C4-2B (cell line): ENCODE results near the gene PLCB2.

Experiments used
- H3K27ac ChIP-seq: fragments of 450-650 bp; 2 replicates; pipeline ENCODE4 v1.5.1; 2017
- ZFX ChIP-seq: fragments of 450-650 bp; IDR thresholded peaks from 2 replicates; pipeline ENCODE4 v1.6.1; 2017
- TF ChIP-seq, protein P1 (sequence below): fragments of 450-650 bp; conservative IDR thresholded peaks from 2 replicates; pipeline ENCODE4 v1.5.1; 2017; ENCODE audit warnings: mild to moderate bottlenecking

The PLCB2 gene

DNA sequence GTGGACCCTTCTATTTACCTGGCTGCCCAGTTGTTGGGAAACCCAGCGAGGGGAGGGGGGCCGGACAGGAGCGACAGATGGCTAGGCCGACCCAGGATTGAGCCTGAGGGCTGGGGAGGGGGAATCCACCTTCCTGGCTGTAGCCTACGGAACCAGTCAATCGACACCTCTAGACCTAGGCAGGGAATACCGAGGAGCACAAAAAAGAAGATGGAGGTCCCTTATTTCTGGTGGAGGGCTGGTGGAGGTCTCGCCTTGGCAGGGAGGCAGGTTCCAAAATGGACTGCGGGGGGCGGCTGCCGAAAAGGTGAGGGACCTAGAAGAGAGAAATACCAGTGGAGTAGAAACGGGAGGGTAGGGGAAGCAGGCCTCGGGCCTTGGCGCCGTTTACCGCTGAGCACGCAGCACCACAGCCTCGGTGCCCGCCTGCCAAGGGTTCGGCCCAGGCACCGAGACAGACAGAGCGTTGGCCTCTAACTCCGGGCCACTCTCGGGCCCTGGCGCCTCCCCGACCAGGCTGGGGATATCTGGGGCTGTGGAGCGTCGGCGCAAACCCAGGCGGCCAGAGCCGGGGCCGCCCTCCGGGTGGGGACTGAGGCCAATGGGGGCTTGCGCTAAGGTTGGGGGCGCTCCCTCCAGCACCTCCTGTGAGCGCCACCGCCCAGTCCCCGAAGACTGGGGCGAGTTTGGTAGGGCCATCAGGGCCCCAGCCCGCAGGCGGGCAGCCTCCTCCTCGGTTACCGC lies 26.5 kb downstream of the PLCB2 start:
- TF ChIP-seq, protein P1, sequence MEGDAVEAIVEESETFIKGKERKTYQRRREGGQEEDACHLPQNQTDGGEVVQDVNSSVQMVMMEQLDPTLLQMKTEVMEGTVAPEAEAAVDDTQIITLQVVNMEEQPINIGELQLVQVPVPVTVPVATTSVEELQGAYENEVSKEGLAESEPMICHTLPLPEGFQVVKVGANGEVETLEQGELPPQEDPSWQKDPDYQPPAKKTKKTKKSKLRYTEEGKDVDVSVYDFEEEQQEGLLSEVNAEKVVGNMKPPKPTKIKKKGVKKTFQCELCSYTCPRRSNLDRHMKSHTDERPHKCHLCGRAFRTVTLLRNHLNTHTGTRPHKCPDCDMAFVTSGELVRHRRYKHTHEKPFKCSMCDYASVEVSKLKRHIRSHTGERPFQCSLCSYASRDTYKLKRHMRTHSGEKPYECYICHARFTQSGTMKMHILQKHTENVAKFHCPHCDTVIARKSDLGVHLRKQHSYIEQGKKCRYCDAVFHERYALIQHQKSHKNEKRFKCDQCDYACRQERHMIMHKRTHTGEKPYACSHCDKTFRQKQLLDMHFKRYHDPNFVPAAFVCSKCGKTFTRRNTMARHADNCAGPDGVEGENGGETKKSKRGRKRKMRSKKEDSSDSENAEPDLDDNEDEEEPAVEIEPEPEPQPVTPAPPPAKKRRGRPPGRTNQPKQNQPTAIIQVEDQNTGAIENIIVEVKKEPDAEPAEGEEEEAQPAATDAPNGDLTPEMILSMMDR = no peak
- no peak for TF ChIP-seq ZFX
- no peak overlapping the region for H3K27ac ChIP-seq

DNA sequence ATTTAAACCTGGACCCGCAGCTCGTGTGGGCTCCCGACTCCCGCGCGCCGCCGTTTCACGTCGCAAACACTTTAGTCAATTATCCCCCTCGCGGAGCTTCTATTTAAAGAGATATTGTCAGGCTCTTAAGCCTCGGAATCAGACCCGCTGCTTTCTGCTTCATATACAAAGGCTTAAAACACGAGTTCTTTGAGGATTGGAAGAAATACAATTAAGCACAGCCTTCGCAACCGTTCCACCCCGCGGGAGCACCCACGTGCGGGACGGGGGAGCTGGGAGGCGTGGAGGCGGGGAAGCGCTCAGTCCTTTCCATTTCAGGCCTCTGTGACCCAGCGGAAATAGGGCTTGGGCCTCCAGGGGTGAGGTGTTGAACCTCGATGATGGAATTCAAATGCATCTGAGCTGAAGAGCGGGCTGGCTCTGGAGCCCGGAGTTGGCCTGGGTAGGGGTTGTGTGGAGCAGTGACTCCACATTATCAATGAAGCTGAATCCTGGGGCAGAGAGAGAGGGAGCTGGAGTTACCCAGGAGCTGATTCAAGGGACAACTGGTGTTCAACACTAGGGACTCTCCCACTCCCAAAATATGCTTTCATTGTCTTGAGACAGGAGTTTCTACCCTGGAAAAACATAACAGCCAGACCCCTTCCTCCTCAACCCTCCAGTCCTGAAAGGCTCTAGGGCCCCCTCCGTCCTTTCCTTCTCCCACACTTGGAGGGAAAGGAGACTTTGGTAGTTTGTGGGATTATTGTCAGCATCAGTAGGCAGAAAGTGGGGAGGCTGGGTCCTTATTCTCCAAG lies 27.3 kb downstream of the PLCB2 start:
- TF ChIP-seq ZFX = no peak
- TF ChIP-seq, protein P1 = no peak
- no peak overlapping the region for H3K27ac ChIP-seq

DNA sequence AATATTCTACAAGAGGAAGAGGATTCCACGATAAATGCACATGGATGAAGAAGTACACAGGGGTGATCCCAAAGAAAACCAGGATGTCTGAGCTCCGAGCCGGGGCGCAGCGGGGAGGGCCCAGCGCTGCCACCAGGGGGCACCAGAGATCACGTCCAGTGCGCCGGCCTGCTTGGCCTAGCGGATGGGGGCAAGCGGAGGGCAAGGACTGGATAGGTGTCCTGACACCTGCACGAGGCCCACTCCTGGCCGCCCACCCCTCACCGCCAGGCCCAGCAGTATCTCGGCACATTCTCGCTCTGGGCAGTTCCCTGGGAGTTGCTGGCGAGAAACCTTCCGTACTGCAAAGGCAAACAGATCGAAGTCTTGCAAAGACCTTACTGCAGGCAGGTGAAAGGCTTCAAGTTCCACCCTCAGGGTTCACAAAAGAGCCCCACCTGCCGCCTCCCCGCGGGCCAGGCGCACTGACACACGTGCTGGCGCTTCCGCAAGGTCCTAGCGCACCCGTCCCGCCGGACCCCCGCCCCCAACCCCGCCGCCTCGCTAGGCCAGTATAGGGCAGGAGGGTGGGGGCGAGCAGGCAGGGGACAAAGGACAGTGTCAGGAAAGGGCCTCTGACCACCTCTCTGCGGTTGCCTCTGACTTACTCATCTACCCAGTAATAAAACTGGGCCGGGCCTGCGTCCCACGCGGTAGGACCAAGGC lies 28.1 kb downstream of the PLCB2 start:
- TF ChIP-seq, protein P1 = peak; percentile 99
- TF ChIP-seq ZFX = no peak
- H3K27ac ChIP-seq = no peak overlapping the region

DNA sequence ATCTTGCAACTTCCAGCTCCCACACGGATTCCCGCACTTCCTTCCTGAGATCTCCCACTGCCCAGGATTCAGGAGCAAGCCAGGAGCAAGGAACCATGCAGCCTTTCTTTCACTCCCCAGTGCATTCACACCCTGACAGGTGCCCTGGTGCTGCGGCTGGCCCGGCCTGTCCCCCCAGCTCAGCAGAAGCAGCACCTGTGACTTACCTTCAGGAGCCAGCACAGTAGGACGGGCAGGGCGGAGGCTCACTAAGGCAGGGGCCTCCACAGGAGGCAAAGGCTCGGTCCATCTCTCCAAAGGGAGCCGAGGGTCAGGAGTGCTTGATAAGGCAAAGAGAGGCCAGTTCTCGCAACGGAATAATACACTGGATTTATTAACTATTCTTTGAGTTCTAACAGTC lies 29.7 kb downstream of the PLCB2 start:
- TF ChIP-seq ZFX = no peak
- TF ChIP-seq, protein P1 = no peak
- no peak overlapping the region for H3K27ac ChIP-seq

DNA sequence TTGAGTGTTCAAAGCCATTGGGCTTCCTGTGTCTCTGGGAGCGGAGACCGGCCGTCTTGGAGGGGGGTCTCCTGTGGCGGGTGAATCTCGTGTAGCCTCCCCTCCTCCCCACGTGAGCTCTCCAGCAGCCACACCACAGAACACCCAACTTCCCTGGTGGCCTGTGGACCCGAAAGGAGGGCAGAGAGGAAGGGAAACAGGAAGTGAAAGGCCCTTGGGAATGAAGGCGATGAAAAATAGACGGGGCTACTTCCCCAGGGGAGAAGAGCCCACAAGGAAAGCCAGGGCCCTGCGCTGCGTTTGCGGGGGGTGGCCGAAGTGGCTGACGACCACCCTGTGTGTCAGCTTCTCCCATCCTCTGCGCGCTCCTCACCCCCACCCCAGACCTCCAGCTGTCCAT lies 30.3 kb downstream of the PLCB2 start:
- no peak overlapping the region for H3K27ac ChIP-seq
- TF ChIP-seq, protein P1 = no peak
- TF ChIP-seq ZFX = no peak

DNA sequence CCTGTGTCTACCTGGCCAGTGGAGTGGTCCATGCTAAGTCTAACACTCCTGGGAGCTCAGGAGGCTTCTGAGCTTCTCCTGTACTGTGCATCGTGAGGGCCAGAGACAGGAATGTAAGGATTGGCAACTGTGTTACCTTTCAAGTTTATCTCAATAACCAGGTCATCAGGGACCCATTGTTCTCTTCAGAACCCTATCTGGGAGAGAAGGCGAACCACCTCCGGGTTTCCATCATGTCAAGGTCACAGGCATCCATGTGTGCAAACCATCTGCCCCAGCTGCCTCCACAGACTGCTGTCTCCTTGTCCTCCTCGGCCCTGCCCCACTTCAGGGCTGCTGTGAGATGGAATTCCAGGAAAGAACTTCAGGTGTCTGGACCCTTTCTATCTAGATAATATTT lies 30.8 kb downstream of the PLCB2 start:
- TF ChIP-seq ZFX = no peak
- TF ChIP-seq, protein P1 = no peak
- H3K27ac ChIP-seq = no peak overlapping the region

DNA sequence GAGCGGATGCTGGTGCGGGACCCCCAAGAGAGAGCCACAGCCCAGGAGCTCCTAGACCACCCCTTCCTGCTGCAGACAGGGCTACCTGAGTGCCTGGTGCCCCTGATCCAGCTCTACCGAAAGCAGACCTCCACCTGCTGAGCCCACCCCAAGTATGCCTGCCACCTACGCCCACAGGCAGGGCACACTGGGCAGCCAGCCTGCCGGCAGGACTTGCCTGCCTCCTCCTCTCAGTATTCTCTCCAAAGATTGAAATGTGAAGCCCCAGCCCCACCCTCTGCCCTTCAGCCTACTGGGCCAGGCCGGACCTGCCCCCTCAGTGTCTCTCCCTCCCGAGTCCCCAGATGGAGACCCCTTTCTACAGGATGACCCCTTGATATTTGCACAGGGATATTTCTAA lies 31.8 kb downstream of the PLCB2 start:
- TF ChIP-seq, protein P1 = no peak
- no peak for TF ChIP-seq ZFX
- no peak overlapping the region for H3K27ac ChIP-seq
